Measurements from ENCODE around the gene CFAP77.

CFAP77 gene

DNA sequence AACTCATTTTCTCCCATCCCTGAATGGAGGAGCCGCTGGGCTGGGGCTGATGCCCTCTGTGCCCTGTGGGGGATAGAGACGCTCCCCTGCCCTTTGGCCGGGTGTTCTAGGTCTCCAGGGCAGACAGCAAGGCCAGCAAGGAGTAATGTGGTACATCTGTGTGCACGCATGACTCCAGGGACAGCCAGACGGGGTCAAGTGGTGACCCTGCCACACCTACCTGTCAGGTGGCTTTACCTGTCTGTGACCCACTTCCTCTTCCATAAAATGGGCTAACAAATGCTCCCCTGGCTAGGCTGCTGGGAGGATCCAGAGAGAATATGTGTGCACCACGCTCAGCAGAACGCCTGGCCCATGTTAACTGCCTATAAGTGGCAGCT, 137.0 kb downstream of the CFAP77 start:
- Histone ChIP-seq H3K9ac (ENCODE audit: insufficient read length, low read depth) (peak overlapping the region; percentile 1), H3K4me3 (ENCODE audit: insufficient read length, low read depth) (no peak overlapping the region), H3K36me3 (ENCODE audit: insufficient read depth, insufficient read length, low read length) (no peaks in the 10 kb centered on the region), H3K27me3 (ENCODE audit: insufficient read depth, insufficient read length) (peaks cover 2% of the 10 kb centered on the region), H3K4me1 (ENCODE audit: insufficient read depth, insufficient read length) (peaks cover 32% of the 10 kb centered on the region), H3K9me3 (ENCODE audit: insufficient read depth, low read length) (no peaks in the 10 kb centered on the region)
- no peak for TF ChIP-seq ZNF274 (IDR thresholded peaks at IDR 0.05; ENCODE audit: low read depth, low read length)
- TF ChIP-seq SUZ12 (IDR thresholded peaks at IDR 0.05; ENCODE audit: extremely low read depth, insufficient read depth, insufficient read length), result no peak
- TF ChIP-seq YY1 (IDR thresholded peaks at IDR 0.05; ENCODE audit: insufficient read depth, insufficient read length), result no peak
- DNase-seq (ENCODE audit: low read depth, low spot score), result no peak

DNA sequence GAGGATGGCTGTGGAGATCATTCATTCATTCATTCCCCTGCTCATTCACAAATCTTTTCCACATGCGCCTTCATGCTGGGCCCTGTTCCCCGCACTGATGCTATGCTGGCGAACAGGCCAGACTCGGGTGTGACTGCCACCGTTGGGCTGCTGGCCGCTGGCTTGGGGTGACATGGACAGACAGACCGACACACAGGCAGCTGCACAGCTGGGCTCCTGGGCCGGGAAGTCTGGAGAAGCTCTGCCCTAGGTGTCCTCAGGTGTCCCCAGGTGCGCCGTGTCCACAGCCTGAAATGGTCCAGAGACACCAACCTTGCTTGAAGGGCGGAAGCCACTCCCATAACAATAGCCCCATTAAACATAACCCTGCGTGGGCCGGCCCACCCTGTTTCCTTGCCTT, 137.4 kb downstream of the CFAP77 start:
- Histone ChIP-seq H3K27me3 (ENCODE audit: insufficient read depth, insufficient read length) (peaks cover 2% of the 10 kb centered on the region), H3K4me1 (ENCODE audit: insufficient read depth, insufficient read length) (peaks cover 28% of the 10 kb centered on the region), H3K9me3 (ENCODE audit: insufficient read depth, low read length) (no peaks in the 10 kb centered on the region), H3K4me3 (ENCODE audit: insufficient read length, low read depth) (no peak overlapping the region), H3K9ac (ENCODE audit: insufficient read length, low read depth) (peak overlapping the region; percentile 1), H3K36me3 (ENCODE audit: insufficient read depth, insufficient read length, low read length) (no peaks in the 10 kb centered on the region)
- TF ChIP-seq ZNF274 (IDR thresholded peaks at IDR 0.05; ENCODE audit: low read depth, low read length) (no peak), SUZ12 (IDR thresholded peaks at IDR 0.05; ENCODE audit: extremely low read depth, insufficient read depth, insufficient read length) (no peak), YY1 (IDR thresholded peaks at IDR 0.05; ENCODE audit: insufficient read depth, insufficient read length) (no peak)
- no peak for DNase-seq (ENCODE audit: low read depth, low spot score)

DNA sequence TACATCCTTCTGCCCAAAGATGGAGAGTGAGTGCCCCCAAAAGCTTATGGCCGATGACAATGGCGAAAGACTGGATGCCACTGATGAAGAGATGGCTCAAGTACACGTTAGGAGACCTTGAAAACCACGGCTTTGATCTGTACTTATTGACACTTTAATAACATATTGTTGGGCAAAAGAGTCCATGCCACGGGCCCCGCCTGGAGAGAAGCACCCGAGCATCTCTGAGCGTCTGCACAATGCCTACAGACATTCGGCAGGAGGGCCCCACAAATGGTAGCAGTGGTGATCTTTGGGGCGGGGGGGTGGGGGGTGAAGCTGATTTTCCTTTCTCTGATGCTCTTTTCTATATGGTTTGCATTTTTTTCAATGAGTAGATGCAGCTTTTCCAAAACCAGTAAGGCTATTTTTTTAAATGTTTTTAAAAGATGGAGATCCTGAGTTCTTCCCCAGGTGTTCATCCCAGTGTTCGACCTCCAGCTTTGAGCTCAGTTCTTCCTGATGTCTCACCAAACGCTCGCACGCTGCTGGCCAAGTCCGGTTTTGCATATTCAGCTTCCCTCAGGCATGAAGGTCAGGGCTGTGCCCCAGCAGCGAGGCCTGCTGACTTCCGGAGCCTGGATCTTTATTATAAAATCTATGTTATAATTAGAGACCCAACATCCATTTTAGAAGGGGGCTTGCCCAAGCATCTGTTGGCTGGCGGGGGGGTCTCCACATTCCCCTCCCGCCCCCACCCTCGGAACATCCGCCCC, 138.1 kb downstream of the CFAP77 start:
- no peak for DNase-seq (ENCODE audit: low read depth, low spot score)
- H3K27me3 ChIP-seq (ENCODE audit: insufficient read depth, insufficient read length), result peaks cover 2% of the 10 kb centered on the region
- H3K9me3 ChIP-seq (ENCODE audit: insufficient read depth, low read length), result no peaks in the 10 kb centered on the region
- H3K4me1 ChIP-seq (ENCODE audit: insufficient read depth, insufficient read length), result peaks cover 28% of the 10 kb centered on the region
- H3K4me3 ChIP-seq (ENCODE audit: insufficient read length, low read depth), result no peak overlapping the region
- TF ChIP-seq SUZ12 (IDR thresholded peaks at IDR 0.05; ENCODE audit: extremely low read depth, insufficient read depth, insufficient read length), result no peak
- no peak for TF ChIP-seq ZNF274 (IDR thresholded peaks at IDR 0.05; ENCODE audit: low read depth, low read length)
- TF ChIP-seq YY1 (IDR thresholded peaks at IDR 0.05; ENCODE audit: insufficient read depth, insufficient read length), result no peak
- H3K36me3 ChIP-seq (ENCODE audit: insufficient read depth, insufficient read length, low read length), result no peaks in the 10 kb centered on the region
- H3K9ac ChIP-seq (ENCODE audit: insufficient read length, low read depth), result no peak overlapping the region

DNA sequence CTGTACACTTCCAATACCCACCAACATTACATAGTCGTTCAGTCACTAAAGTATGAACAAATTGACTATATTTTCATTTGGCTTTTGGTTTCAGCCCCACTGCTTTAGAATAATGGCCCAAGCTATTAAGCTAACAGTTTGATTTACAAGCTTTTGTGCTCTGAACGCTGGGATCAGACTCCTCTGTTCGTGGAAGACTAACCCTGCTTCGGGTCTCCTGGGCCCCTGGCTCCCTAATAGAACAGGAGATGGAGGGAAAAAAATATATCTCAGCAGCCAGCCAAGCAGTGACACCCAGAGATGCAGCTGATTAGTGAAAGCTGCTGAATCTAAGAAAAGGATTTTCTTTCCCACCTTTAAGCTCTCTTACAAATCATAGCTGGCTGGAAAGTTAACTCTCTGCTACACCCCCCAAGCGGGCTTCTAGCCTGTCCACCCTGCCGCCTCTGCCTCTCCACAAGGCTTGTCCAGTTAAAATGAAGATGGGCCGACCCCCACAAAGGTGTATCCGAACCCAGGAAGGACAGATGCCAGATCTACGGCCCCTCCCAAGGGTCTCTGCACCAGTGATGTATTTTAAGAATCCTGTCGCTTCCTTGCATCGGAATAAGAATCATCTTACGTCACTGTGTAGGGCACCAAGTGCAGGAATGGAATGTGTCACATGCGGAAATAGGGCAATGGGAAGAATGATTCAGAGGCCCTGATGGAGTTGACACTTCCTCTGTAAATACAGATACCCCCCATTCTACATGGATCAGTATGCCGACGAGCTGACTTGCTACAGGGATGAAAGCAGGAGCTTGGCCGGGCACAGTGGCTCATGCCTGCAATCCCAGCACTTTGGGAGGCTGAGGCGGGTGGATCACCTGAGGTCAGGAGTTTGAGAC, 139.0 kb downstream of the CFAP77 start:
- no peak for DNase-seq (ENCODE audit: low read depth, low spot score)
- no peak overlapping the region for H3K9ac ChIP-seq (ENCODE audit: insufficient read length, low read depth)

DNA sequence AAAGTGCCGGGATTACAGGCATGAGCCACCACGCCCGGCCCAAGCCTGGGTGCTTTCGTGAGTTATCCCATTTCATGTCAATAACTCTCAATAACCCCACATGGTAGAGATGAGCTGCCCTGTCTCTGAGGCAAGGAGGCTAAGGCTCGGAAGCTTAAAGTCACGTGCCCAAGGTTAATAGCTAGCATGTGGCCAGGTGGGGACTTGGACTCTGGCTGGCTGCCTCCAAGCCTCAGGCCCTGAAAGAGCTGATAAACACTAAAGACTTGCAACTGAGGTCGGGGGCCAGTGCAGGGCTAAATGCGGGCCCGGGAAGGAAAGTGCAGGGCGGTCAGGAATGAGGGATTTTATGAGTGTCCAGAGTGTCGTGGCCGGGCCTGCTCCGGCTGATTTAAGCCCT, 141.5 kb downstream of the CFAP77 start:
- Histone ChIP-seq H3K27me3 (ENCODE audit: insufficient read depth, insufficient read length) (no peaks in the 10 kb centered on the region), H3K4me1 (ENCODE audit: insufficient read depth, insufficient read length) (peaks cover 17% of the 10 kb centered on the region)
- no peak for TF ChIP-seq ZNF274 (IDR thresholded peaks at IDR 0.05; ENCODE audit: low read depth, low read length)
- TF ChIP-seq SUZ12 (IDR thresholded peaks at IDR 0.05; ENCODE audit: extremely low read depth, insufficient read depth, insufficient read length), result no peak
- no peak for TF ChIP-seq YY1 (IDR thresholded peaks at IDR 0.05; ENCODE audit: insufficient read depth, insufficient read length)

More for the DNA sequence above, 139.0 kb downstream of the CFAP77 start:
- Histone ChIP-seq H3K9me3 (ENCODE audit: insufficient read depth, low read length) (no peaks in the 10 kb centered on the region), H3K4me3 (ENCODE audit: insufficient read length, low read depth) (no peak overlapping the region), H3K36me3 (ENCODE audit: insufficient read depth, insufficient read length, low read length) (no peaks in the 10 kb centered on the region), H3K27me3 (ENCODE audit: insufficient read depth, insufficient read length) (peaks cover 2% of the 10 kb centered on the region), H3K4me1 (ENCODE audit: insufficient read depth, insufficient read length) (peaks cover 27% of the 10 kb centered on the region)
- TF ChIP-seq ZNF274 (IDR thresholded peaks at IDR 0.05; ENCODE audit: low read depth, low read length) (no peak), SUZ12 (IDR thresholded peaks at IDR 0.05; ENCODE audit: extremely low read depth, insufficient read depth, insufficient read length) (no peak), YY1 (IDR thresholded peaks at IDR 0.05; ENCODE audit: insufficient read depth, insufficient read length) (no peak)

DNA sequence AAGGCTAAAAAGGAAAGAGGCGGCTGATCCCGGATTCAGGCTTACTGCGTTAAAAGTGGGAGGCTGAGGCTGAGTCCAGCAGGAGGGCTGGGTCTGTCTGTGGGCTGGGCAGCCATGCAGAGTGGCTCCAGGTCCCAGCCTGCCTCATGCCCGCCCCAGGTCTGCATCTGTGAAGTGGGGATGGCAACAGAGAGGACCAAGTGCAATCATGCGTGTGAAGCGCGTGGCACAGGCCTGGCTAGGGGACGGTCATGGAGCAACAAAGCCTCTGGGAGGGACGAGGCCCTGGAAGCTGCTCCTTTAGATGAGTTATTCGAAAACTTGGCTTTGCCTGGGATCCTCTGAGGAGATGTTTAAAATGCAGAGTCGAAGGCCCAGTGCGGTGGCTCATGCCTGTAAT, 142.0 kb downstream of the CFAP77 start:
- DNase-seq (ENCODE audit: low read depth, low spot score), result no peak
- Histone ChIP-seq H3K9ac (ENCODE audit: insufficient read length, low read depth) (no peak overlapping the region), H3K36me3 (ENCODE audit: insufficient read depth, insufficient read length, low read length) (no peaks in the 10 kb centered on the region), H3K4me1 (ENCODE audit: insufficient read depth, insufficient read length) (peaks cover 14% of the 10 kb centered on the region), H3K4me3 (ENCODE audit: insufficient read length, low read depth) (no peak overlapping the region), H3K9me3 (ENCODE audit: insufficient read depth, low read length) (no peaks in the 10 kb centered on the region), H3K27me3 (ENCODE audit: insufficient read depth, insufficient read length) (no peaks in the 10 kb centered on the region)
- TF ChIP-seq ZNF274 (IDR thresholded peaks at IDR 0.05; ENCODE audit: low read depth, low read length) (no peak), SUZ12 (IDR thresholded peaks at IDR 0.05; ENCODE audit: extremely low read depth, insufficient read depth, insufficient read length) (no peak), YY1 (IDR thresholded peaks at IDR 0.05; ENCODE audit: insufficient read depth, insufficient read length) (no peak)

More for the DNA sequence above, 141.5 kb downstream of the CFAP77 start:
- Histone ChIP-seq H3K9me3 (ENCODE audit: insufficient read depth, low read length) (no peaks in the 10 kb centered on the region), H3K4me3 (ENCODE audit: insufficient read length, low read depth) (no peak overlapping the region), H3K36me3 (ENCODE audit: insufficient read depth, insufficient read length, low read length) (no peaks in the 10 kb centered on the region), H3K9ac (ENCODE audit: insufficient read length, low read depth) (peak overlapping the region; percentile 32)
- DNase-seq (ENCODE audit: low read depth, low spot score), result no peak

DNA sequence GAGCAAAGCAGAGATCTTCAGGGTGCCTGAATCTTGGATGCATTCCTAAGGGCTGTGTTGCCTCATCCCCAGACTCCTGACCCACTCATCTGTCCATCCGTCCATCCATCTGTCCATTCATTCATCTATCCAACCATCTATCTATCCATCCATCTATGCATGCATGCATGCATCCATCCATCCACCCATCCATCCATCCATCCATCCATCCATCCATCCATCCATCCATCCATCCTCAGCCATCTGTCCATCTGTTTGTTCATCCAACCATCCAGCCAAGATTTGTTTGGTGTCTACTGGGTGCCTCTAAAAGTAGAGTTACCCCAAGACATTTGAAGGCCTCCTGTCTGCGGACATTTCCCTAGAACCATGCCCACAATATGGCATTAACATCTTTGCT, 144.7 kb downstream of the CFAP77 start:
- no peak overlapping the region for H3K9ac ChIP-seq (ENCODE audit: insufficient read length, low read depth)
- H3K36me3 ChIP-seq (ENCODE audit: insufficient read depth, insufficient read length, low read length), result no peaks in the 10 kb centered on the region
- H3K9me3 ChIP-seq (ENCODE audit: insufficient read depth, low read length), result peaks cover 12% of the 10 kb centered on the region
- no peak overlapping the region for H3K4me3 ChIP-seq (ENCODE audit: insufficient read length, low read depth)
- TF ChIP-seq ZNF274 (IDR thresholded peaks at IDR 0.05; ENCODE audit: low read depth, low read length) (no peak), YY1 (IDR thresholded peaks at IDR 0.05; ENCODE audit: insufficient read depth, insufficient read length) (no peak), SUZ12 (IDR thresholded peaks at IDR 0.05; ENCODE audit: extremely low read depth, insufficient read depth, insufficient read length) (no peak)
- H3K27me3 ChIP-seq (ENCODE audit: insufficient read depth, insufficient read length), result no peaks in the 10 kb centered on the region
- DNase-seq (ENCODE audit: low read depth, low spot score), result no peak
- H3K4me1 ChIP-seq (ENCODE audit: insufficient read depth, insufficient read length), result peaks cover 3% of the 10 kb centered on the region

All from NT2/D1 (cell line).